Colonic mucosa (tissue), 4 donors: ENCODE data around the gene BET1L. TPM values are rescaled to one million over a fixed set of nuclear protein-coding genes. Genes with fewer than 3 reads are reported as not detected.

Experiments used
- DNase-seq: peaks from one replicate; pipeline ENCODE4 v3.0.0-alpha.2; 2020
- H3K27ac ChIP-seq: fragments of 200-600 bp; one replicate; pipeline ENCODE4 v1.8.0; 2021
- H3K27me3 ChIP-seq: fragments of 200-600 bp; one replicate; pipeline ENCODE4 v1.8.0; 2021
- H3K36me3 ChIP-seq: fragments of 200-600 bp; one replicate; pipeline ENCODE4 v1.8.0; 2021
- H3K4me1 ChIP-seq: fragments of 200-600 bp; one replicate; pipeline ENCODE4 v1.8.0; 2021; ENCODE audit warnings: mild to moderate bottlenecking
- H3K4me3 ChIP-seq: fragments of 200-600 bp; one replicate; pipeline ENCODE4 v1.8.0; 2021
- H3K9ac ChIP-seq, 2 donors: one replicate each; pipeline ENCODE4 v1.7.0; 2013; ENCODE audit warnings: control low read depth in 2 of 2, low read depth in 2 of 2, low read length in 2 of 2
- H3K9me3 ChIP-seq: fragments of 200-600 bp; one replicate; pipeline ENCODE4 v1.8.0; 2021
- intact Hi-C: fragments of 100-400 bp; cut with DNase I; formaldehyde crosslinking; loops from one replicate; pipeline ENCODE4 v1.14.1; 2022
- total RNA-seq, 2 donors: library from RNA; stranded (reverse); fragmentation: NEBNext Ultra II Directional in 1 of 2; extraction: Animal tissue kit (Norgen Biotek cat#: 25700) in 1 of 2; gene quantifications; one replicate each; pipeline ENCODE4 v1.2.1, GENCODE V29; 2021
- TF ChIP-seq, protein P1 (sequence below): fragments of 200-600 bp; IDR thresholded peaks from one replicate; pipeline ENCODE4 v1.8.0; 2022; ENCODE audit warnings: antibody characterized with exemption, mild to moderate bottlenecking
- donor health status: healthy.
- donor health status: DM: no; HTN: no; CAD: no.
- donor health status: DM: no; HTN: no; CAD: no.

Gene BET1L
- total RNA-seq, 2 donors from 2014 or later, result 51.0 to 62.2 TPM

- H3K4me3 ChIP-seq, result no peak overlapping the region
- intact Hi-C loops, result no loop called here
- TF ChIP-seq, protein P1, sequence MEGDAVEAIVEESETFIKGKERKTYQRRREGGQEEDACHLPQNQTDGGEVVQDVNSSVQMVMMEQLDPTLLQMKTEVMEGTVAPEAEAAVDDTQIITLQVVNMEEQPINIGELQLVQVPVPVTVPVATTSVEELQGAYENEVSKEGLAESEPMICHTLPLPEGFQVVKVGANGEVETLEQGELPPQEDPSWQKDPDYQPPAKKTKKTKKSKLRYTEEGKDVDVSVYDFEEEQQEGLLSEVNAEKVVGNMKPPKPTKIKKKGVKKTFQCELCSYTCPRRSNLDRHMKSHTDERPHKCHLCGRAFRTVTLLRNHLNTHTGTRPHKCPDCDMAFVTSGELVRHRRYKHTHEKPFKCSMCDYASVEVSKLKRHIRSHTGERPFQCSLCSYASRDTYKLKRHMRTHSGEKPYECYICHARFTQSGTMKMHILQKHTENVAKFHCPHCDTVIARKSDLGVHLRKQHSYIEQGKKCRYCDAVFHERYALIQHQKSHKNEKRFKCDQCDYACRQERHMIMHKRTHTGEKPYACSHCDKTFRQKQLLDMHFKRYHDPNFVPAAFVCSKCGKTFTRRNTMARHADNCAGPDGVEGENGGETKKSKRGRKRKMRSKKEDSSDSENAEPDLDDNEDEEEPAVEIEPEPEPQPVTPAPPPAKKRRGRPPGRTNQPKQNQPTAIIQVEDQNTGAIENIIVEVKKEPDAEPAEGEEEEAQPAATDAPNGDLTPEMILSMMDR, result no peak
Measured at GRCh38 chr11:202490-202889, 4.7 kb downstream of the BET1L start.

GRCh38 chr11:201966-202365 lies 5.2 kb downstream of the BET1L start:
- H3K27me3 ChIP-seq, result no peaks in the 10 kb centered on the region
- peaks cover 8% of the 10 kb centered on the region for H3K4me1 ChIP-seq
- no peak overlapping the region for H3K27ac ChIP-seq
- H3K4me3 ChIP-seq, result no peak overlapping the region
- peak; percentile 14 for DNase-seq
- peaks cover 10% of the 10 kb centered on the region for H3K36me3 ChIP-seq
- intact Hi-C loops, result no loop called here
- no peak overlapping the region for H3K9ac ChIP-seq
- TF ChIP-seq, protein P1, result no peak
- no peaks in the 10 kb centered on the region for H3K9me3 ChIP-seq

More at GRCh38 chr11:202490-202889, 4.7 kb downstream of the BET1L start:
- H3K27ac ChIP-seq, result no peak overlapping the region
- H3K27me3 ChIP-seq, result no peaks in the 10 kb centered on the region
- no peak overlapping the region for H3K9ac ChIP-seq
- no peaks in the 10 kb centered on the region for H3K9me3 ChIP-seq
- H3K36me3 ChIP-seq, result peaks cover 10% of the 10 kb centered on the region
- peaks cover 8% of the 10 kb centered on the region for H3K4me1 ChIP-seq
- DNase-seq, result no peak

DNA sequence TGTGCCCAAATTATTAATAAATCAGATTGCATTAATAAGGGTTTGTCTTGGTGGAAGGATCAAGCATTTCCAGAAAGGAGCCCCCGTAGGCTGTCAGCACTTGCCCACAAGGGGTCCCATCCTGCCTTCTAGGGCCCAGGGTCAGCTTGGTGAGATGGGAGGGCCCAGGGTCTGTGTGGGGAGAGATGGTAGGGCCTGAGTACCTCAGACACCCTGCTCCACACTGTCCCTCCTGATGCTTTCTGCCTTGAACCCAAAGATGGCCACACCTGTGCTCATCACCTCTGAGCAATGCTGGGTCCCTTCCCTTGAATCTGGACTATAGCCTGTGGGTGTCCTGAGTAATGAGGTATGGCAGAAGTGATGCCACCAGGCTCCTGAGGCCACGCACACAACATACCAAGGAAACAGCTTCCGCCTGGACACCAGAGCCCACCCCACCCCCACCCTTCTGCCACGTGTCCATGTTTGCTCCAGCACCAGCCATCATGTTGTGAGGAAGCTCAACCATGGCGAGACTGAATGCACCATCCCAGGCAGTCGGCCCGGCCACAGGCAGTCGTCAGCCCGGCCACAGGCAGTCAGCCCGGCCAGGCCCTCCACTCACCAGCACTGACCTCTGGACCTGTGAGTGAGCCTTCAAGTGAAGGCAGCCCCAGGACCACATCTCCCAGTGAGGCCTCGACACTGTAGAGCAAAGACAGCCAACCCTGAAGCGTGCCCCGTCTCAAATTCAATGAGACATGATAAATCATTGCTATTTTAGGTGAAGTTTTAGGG lies 6.8 kb downstream of the BET1L start:
- Histone ChIP-seq H3K4me1 (no peaks in the 10 kb centered on the region), H3K9ac (no peak overlapping the region), H3K9me3 (no peaks in the 10 kb centered on the region), H3K4me3 (no peak overlapping the region), H3K36me3 (peaks cover 10% of the 10 kb centered on the region), H3K27me3 (no peaks in the 10 kb centered on the region), H3K27ac (no peak overlapping the region)
- DNase-seq, result peak; percentile 12
- intact Hi-C loops, result no loop called here
- TF ChIP-seq, protein P1, result no peak

DNA sequence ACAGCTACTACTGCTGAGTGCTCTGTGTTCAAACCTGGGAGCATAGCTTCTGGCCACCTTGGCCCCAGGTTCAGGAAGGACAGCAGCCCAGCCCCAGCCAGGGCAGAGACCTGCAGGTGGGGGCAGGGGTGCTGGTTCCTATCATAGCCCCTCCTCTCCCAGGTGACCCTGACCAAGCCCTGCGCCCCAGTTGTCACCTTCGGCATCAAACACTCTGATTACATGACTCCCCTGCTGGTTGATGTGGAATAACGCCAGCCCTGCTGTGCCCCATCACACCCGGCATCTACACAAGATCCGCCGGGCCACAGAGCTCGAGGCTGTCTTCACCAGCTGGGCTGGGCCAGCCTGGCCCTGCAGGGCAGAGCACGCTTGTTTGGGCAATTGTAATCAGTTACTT lies 7.4 kb downstream of the BET1L start:
- peaks cover 8% of the 10 kb centered on the region for H3K36me3 ChIP-seq
- no peak overlapping the region for H3K27ac ChIP-seq
- H3K9me3 ChIP-seq, result no peaks in the 10 kb centered on the region
- no peaks in the 10 kb centered on the region for H3K27me3 ChIP-seq
- no peak for DNase-seq
- H3K4me1 ChIP-seq, result no peaks in the 10 kb centered on the region
- no peak overlapping the region for H3K4me3 ChIP-seq
- intact Hi-C loops, result no loop called here
- TF ChIP-seq, protein P1, result no peak
- no peak overlapping the region for H3K9ac ChIP-seq

- no peak overlapping the region for H3K27ac ChIP-seq
- H3K4me1 ChIP-seq, result no peaks in the 10 kb centered on the region
- no peaks in the 10 kb centered on the region for H3K9me3 ChIP-seq
- H3K4me3 ChIP-seq, result no peak overlapping the region
- TF ChIP-seq, protein P1, result no peak
- intact Hi-C loops, result no loop called here
- DNase-seq, result peak; percentile 12
- H3K9ac ChIP-seq, result no peak overlapping the region
- H3K36me3 ChIP-seq, result peaks cover 2% of the 10 kb centered on the region
- H3K27me3 ChIP-seq, result no peaks in the 10 kb centered on the region
Measured at GRCh38 chr11:199004-199581, 8.1 kb downstream of the BET1L start.
